ENCODE results near the gene TBL1X. TPM values are rescaled to one million over a fixed set of nuclear protein-coding genes. Genes with fewer than 3 reads are reported as not detected.

TBL1X gene
- total and polyA plus RNA-seq, 2 donors (not counting 3 experiments of a cell fraction or from before 2014, with no cell fraction given): 8.7 to 25.3 TPM

- TF ChIP-seq EZH2 (IDR thresholded peaks at IDR 0.05; ENCODE audit: borderline replicate concordance, low read depth, low read length, severe bottlenecking): no peak
- no peak for TF ChIP-seq FOS (IDR thresholded peaks at IDR 0.05; ENCODE audit: borderline replicate concordance, insufficient read depth, low read length)
- no peak for TF ChIP-seq JUN (IDR thresholded peaks at IDR 0.05; ENCODE audit: borderline replicate concordance, insufficient read depth, insufficient read length, low read depth)
- TF ChIP-seq GATA2 (IDR thresholded peaks at IDR 0.05; ENCODE audit: insufficient read depth, insufficient read length, low read depth, low read length): no peak
- no peak for TF ChIP-seq MAX (IDR thresholded peaks at IDR 0.05; ENCODE audit: insufficient read depth, insufficient read length)
- no peak for TF ChIP-seq MYC (IDR thresholded peaks at IDR 0.05; ENCODE audit: low read depth, low read length)
- no peak for TF ChIP-seq POLR2AphosphoS5 (IDR thresholded peaks at IDR 0.05; ENCODE audit: insufficient read depth, low read depth, low read length)
- TF ChIP-seq POLR2A (IDR thresholded peaks at IDR 0.05; ENCODE audit: low read depth, low read length): no peak
- TF ChIP-seq, protein P1, sequence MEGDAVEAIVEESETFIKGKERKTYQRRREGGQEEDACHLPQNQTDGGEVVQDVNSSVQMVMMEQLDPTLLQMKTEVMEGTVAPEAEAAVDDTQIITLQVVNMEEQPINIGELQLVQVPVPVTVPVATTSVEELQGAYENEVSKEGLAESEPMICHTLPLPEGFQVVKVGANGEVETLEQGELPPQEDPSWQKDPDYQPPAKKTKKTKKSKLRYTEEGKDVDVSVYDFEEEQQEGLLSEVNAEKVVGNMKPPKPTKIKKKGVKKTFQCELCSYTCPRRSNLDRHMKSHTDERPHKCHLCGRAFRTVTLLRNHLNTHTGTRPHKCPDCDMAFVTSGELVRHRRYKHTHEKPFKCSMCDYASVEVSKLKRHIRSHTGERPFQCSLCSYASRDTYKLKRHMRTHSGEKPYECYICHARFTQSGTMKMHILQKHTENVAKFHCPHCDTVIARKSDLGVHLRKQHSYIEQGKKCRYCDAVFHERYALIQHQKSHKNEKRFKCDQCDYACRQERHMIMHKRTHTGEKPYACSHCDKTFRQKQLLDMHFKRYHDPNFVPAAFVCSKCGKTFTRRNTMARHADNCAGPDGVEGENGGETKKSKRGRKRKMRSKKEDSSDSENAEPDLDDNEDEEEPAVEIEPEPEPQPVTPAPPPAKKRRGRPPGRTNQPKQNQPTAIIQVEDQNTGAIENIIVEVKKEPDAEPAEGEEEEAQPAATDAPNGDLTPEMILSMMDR (IDR thresholded peaks at IDR 0.05; ENCODE audit: extremely low read depth in 1 of 2, insufficient read depth in 1 of 2, low read depth in 1 of 2, low read length in 2 of 2): no peak
- Histone ChIP-seq H4K20me1 (replicated peaks; ENCODE audit: control insufficient read depth, extremely low read depth, insufficient read depth, low read length) (no peaks in the 10 kb centered on the region), H3K4me2 (ENCODE audit: insufficient read depth, low read length) (no peak overlapping the region), H3K4me3 (replicated peaks in 1 of 3; ENCODE audit: insufficient read depth in 1 of 3, low read depth in 1 of 3, low read length in 3 of 3) (no peak overlapping the region), H3K36me3 (ENCODE audit: control insufficient read depth in 2 of 2, extremely low read depth in 1 of 2, insufficient read depth in 2 of 2, low read length in 2 of 2) (no peaks in the 10 kb centered on the region), H2AFZ (ENCODE audit: low read depth, low read length) (no peak overlapping the region), H3K27me3 (ENCODE audit: control insufficient read depth in 2 of 2, insufficient read depth in 2 of 2, low read length in 2 of 2) (no peaks in the 10 kb centered on the region), H3K4me1 (ENCODE audit: control insufficient read depth, extremely low read depth, insufficient read depth, low read length) (peaks cover 8% of the 10 kb centered on the region), H3K9ac (replicated peaks; ENCODE audit: extremely low read depth, insufficient read depth, low read length) (no peak overlapping the region), H3K79me2 (ENCODE audit: control insufficient read depth, insufficient read depth, low read length) (peaks cover 10% of the 10 kb centered on the region), H3K9me1 (replicated peaks; ENCODE audit: control insufficient read depth, extremely low read depth, insufficient read depth, low read length) (no peaks in the 10 kb centered on the region), H3K27ac (ENCODE audit: insufficient read depth, low read depth, low read length) (no peak overlapping the region), H3K9me3 (replicated peaks; ENCODE audit: control insufficient read depth, insufficient read depth, low read length) (no peaks in the 10 kb centered on the region)
- ChIA-PET CTCF (interaction anchor here (1.6 kb wide), 1 partner anchor 335 kb away, joined by 3 read pairs; no protein-coding TSS in a partner anchor), POLR2A (no interaction called here)
- FAIRE-seq (no peak), DNase-seq (ENCODE audit: low read depth, low spot score) (no peak)
- intact Hi-C loops (cut with micrococcal nuclease) (no loop called here), dilution Hi-C loops (cut with MboI; ENCODE audit: extremely low pct_ligation_motif_present, low sequenced_read_pairs) (no loop called here)
- no TSS peak for BruUV-seq (replicated peaks)
These were observed 319.5 kb downstream of the TBL1X start for GRCh38 chrX:9784332-9784731.

Data from endothelial cell of umbilical vein (primary cell).